HL-60 (cell line): ENCODE measurements around the gene DMD.

Experiments
- CTCF ChIP-seq: IDR thresholded peaks from one replicate; pipeline ENCODE4 v1.5.1; 2011; ENCODE audit warnings: low read length, control low read depth, inconsistent platforms; ENCODE audit not compliant: insufficient read depth
- POLR2AphosphoS5 ChIP-seq: IDR thresholded peaks from 2 replicates; pipeline ENCODE4 v1.6.1; 2012; ENCODE audit warnings: low read depth
- REST ChIP-seq: IDR thresholded peaks from 2 replicates; pipeline ENCODE4 v1.6.1; 2012; ENCODE audit warnings: low read depth; ENCODE audit not compliant: insufficient replicate concordance
- SPI1 ChIP-seq: IDR thresholded peaks from 2 replicates; pipeline ENCODE4 v1.6.1; 2012; ENCODE audit warnings: low read depth, mild to moderate bottlenecking, borderline replicate concordance

DNA sequence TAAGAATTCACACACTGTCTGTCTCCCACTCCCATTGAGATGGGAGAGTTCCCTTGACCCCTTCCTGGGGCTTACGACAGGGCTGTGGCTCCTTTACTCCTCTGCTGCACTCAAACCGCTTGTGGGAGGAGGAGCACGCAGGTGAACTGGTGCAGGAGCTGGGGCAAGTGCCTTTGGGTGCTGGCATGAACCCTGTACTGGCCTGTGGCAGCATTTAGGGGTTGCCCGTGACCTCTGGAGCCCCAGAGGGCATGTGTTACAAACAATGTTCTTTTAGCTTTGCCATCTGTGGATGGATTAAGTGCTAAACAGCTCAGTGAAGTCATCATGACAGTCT is 2117.7 kb downstream of the DMD start:
- TF ChIP-seq CTCF (no peak), SPI1 (no peak), POLR2AphosphoS5 (no peak), REST (no peak)
